Spinal cord (tissue), 10 donors: ENCODE measurements around the gene TUFM. TPM values are rescaled to one million over a fixed set of nuclear protein-coding genes. Genes with fewer than 3 reads are reported as not detected.
"Not testable (repeated sequence)": the region's sequence is repeated elsewhere in the genome, so short reads cannot be mapped to it uniquely, and the experiment has no call there.

Experiments used
- DNase-seq, 6 donors: peaks; one replicate each; pipeline versions ENCODE4 v3.0.0 to v3.0.0-alpha.2; 2013 to 2015; ENCODE audit warnings: low spot score in 6 of 6, low read depth in 4 of 6
- H3K27ac ChIP-seq: one replicate; pipeline ENCODE4 v1.5.1; 2013; ENCODE audit warnings: low read depth, low read length, control low read depth
- H3K27me3 ChIP-seq: one replicate; pipeline ENCODE4 v1.6.1; 2013; ENCODE audit warnings: low read length; ENCODE audit not compliant: control insufficient read depth, insufficient read depth
- H3K36me3 ChIP-seq: one replicate; pipeline ENCODE4 v1.6.1; 2013; ENCODE audit warnings: low read length; ENCODE audit not compliant: control insufficient read depth, insufficient read depth
- H3K4me1 ChIP-seq: one replicate; pipeline ENCODE4 v1.6.1; 2013; ENCODE audit warnings: low read length; ENCODE audit not compliant: control insufficient read depth, insufficient read depth
- H3K4me3 ChIP-seq: one replicate; pipeline ENCODE4 v1.5.1; 2013; ENCODE audit warnings: low read depth, low read length, control low read depth
- H3K9me3 ChIP-seq: one replicate; pipeline ENCODE4 v1.6.1; 2013; ENCODE audit warnings: low read length; ENCODE audit not compliant: control insufficient read depth, insufficient read depth
- WGBS: methylation state at CpG from one replicate; pipeline ENCODE4 v1.1.5; 2013; ENCODE audit warnings: missing lambda C conversion rate; ENCODE audit not compliant: insufficient coverage; 5-methylcytosine and 5-hydroxymethylcytosine counted together
- polyA plus RNA-seq, 2 donors: library from polyadenylated mRNA; unstranded; fragments of 120-200 nt; gene quantifications; one replicate each; pipeline ENCODE4 v1.2.1, GENCODE V29; 2013; ENCODE audit not compliant: insufficient read length in 2 of 2
- total RNA-seq, 2 donors: library from RNA; depleted of rRNA in 1 of 2; stranded (reverse); fragments of 120-200 nt in 1 of 2; fragments of >200 nt in 1 of 2; gene quantifications; one replicate each; pipeline versions ENCODE4 v1.2.3 to v1.2.4, GENCODE V29; 2013 to 2014
- donor health status: healthy.

Gene TUFM
- total and polyA plus RNA-seq, 4 donors: 56.9 to 243 (median 181) TPM

DNA sequence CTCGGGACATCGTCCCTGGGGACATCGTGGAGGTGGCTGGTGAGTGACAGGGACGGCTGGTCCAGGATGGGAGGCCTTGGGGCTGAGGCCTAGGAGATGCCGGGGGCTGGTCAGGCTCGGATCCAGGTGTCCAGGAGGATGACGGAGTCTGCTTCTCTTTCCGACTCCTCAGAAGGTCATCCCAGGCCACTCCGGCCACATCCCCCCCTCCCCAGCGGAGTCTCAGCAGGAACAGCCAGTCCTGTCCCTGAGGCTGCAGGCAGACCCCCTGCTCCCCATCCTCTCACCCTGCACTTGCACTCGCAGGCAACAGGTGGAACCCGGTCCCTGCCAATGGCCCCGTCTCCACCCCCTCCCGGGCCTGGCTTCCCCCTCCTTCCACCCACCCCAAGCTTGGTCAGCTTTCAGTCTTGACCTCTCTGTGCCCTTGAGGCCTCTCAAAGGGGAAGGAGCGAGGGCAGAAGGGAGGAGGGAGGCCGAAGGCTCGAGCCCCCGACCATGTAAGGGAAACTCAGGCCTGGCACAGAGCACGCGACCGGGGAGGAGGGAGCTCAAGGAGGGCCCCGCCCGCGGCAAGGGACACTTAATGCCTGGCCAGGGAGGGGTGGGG is 36.5 kb upstream of the TUFM start:
- 29% methylated on average over 24 of the region's 24 CpGs for WGBS
- Histone ChIP-seq H3K27ac (no peak overlapping the region), H3K4me3 (no peak overlapping the region)

DNA sequence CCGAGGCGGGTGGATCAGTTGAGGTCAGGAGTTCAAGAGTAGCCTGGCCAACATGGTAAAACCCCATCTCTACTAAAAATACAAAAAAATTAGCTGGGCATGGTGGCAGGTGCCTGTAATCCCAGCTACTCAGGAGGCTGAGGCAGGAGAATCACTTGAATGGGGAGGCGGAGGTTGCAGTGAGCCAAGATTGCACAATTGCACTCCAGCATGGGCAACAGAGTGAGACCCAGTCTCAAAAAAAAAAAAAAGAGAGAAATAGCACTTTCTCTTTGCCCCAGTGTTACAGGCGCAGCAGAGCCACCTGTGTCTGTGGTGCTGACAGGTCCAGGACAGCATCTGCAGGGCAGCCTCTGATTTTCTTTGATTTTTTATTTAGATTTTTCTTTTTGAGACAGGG is 35.4 kb upstream of the TUFM start:
- 100% methylated on average over 1 of the region's 4 CpGs for WGBS
- H3K4me1 ChIP-seq: peaks cover 39% of the 10 kb centered on the region
- H3K4me3 ChIP-seq, H3K36me3 ChIP-seq, DNase-seq, H3K9me3 ChIP-seq, H3K27me3 ChIP-seq, H3K27ac ChIP-seq: not testable (repeated sequence)

More for the DNA sequence above, 36.5 kb upstream of the TUFM start:
- H3K27me3 ChIP-seq: peaks cover 6% of the 10 kb centered on the region
- peaks cover 39% of the 10 kb centered on the region for H3K4me1 ChIP-seq
- H3K36me3 ChIP-seq: no peaks in the 10 kb centered on the region
- no peaks in the 10 kb centered on the region for H3K9me3 ChIP-seq
- peak in 1 of 6 donors; percentile 23 for DNase-seq

DNA sequence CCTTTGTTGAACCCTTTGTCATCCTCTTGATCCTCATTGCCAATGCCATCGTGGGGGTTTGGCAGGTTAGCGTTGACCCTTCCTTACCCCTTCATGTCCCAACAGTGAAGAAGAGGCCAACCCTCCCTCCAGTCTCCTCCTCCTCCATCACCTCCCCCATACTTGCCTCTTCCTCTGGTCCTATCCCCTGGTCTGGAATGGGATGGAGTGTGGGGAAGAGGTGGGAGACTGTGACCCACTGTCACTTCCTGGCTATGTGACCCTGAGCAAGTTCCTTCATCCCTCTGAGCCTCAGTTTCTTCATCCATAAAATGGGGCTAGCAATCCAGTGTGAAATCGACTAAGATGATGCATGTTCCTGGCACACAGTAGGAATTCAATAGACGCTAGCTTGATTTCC is 34.8 kb upstream of the TUFM start:
- H3K36me3 ChIP-seq: peaks cover 15% of the 10 kb centered on the region
- WGBS: 94% methylated on average over 2 of the region's 4 CpGs
- H3K27me3 ChIP-seq: peaks cover 6% of the 10 kb centered on the region
- H3K4me1 ChIP-seq: peaks cover 39% of the 10 kb centered on the region
- H3K27ac ChIP-seq: no peak overlapping the region
- no peak overlapping the region for H3K4me3 ChIP-seq
- H3K9me3 ChIP-seq: no peaks in the 10 kb centered on the region
- DNase-seq: no peak

DNA sequence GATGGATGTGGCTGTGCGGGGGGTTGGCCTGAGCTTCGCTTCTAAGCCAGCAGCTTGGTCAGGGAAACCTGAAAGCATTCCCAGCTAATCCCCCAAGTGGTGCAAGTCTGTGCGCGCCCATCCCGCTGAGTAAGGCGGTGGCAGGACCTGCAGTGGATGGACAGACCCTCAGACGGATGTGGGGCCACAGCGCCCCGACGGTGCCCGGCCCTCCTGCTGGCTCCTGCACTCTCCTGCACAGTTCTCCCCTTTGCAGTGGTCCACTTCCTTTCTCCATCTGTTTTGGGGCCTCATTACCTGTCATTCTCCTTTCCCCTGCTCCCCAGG is 34.4 kb upstream of the TUFM start:
- H3K4me1 ChIP-seq: peaks cover 39% of the 10 kb centered on the region
- H3K27ac ChIP-seq: no peak overlapping the region
- H3K27me3 ChIP-seq: peaks cover 6% of the 10 kb centered on the region
- H3K4me3 ChIP-seq: no peak overlapping the region
- H3K36me3 ChIP-seq: peaks cover 19% of the 10 kb centered on the region
- no peak for DNase-seq
- H3K9me3 ChIP-seq: no peaks in the 10 kb centered on the region
- WGBS: 13% methylated on average over 11 of the region's 11 CpGs

DNA sequence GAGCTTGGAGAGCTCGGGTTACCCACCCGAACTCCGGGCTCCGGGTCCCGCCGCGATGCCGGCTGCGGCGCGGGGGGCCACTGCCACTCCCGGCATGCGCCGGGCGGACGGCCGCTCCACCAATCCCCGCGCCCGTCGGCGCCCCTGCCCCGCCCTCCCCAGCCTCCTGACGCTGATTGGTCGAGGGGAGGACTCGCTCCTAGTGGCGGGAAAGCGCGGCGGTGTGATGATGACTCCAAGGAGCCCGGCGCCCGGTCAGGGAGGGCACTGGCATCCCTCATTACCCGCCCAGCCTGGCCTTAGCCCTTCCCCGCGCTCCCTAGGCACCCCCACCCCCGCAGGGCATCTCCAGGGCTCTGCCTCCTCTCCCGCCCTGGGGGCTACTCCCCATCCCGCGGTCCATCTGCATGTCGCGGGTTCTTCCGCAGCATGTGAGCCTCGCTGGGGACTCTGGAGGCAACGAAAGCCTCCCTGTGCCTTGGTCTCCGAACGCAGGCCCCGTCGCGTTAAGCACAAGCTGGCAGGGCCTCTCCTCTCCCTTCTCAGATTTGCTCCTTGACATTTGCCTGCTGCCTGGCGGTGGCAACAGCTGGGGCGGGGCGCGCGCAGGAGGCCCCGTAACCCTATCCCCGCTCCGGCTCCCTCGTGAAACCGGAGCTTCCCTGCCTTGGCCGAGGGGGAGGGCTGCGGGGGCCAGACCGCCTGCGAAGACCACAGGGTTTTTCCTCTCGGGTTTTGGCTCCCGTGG is 33.9 kb upstream of the TUFM start:
- H3K27ac ChIP-seq: peak overlapping the region; percentile 25
- peak; percentile 61 to 95 (median 77) for DNase-seq
- under 1% methylated on average over 64 of the region's 66 CpGs for WGBS

DNA sequence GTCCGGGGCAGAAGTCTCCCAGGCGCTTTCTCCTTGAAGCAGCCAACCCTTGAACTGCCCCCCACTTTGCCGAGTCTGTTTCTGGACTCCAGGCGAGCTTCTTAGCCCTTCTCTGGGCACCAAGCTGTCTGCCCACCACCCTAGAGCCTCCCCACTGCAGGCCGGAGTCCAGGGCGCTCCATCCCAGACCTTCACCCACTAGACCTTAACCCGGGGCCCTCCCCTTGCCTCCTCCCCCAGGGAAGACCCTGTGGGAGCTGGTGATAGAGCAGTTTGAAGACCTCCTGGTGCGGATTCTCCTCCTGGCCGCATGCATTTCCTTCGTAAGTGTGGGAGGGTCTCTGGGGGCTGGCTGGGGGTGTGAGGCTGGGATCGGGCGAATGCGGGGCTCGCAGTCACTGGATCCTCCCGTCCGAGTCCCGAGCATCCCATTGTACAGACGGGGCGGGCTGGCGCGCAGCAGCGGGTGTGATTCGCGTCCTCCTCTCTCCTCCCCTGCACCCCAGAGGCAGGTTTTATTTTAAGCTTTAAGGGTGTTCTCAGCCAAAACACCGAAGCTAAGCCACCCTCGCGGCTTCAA is 33.2 kb upstream of the TUFM start:
- Histone ChIP-seq H3K4me1 (peaks cover 39% of the 10 kb centered on the region), H3K9me3 (no peaks in the 10 kb centered on the region), H3K27me3 (peaks cover 6% of the 10 kb centered on the region), H3K4me3 (peak overlapping the region; percentile 76), H3K36me3 (peaks cover 31% of the 10 kb centered on the region), H3K27ac (peak overlapping the region; percentile 25)
- 2% methylated on average over 18 of the region's 27 CpGs for WGBS
- DNase-seq: no peak

More for the DNA sequence above, 33.9 kb upstream of the TUFM start:
- Histone ChIP-seq H3K9me3 (no peaks in the 10 kb centered on the region), H3K4me3 (peak overlapping the region; percentile 76), H3K36me3 (peaks cover 24% of the 10 kb centered on the region), H3K4me1 (peaks cover 39% of the 10 kb centered on the region), H3K27me3 (peaks cover 6% of the 10 kb centered on the region)

DNA sequence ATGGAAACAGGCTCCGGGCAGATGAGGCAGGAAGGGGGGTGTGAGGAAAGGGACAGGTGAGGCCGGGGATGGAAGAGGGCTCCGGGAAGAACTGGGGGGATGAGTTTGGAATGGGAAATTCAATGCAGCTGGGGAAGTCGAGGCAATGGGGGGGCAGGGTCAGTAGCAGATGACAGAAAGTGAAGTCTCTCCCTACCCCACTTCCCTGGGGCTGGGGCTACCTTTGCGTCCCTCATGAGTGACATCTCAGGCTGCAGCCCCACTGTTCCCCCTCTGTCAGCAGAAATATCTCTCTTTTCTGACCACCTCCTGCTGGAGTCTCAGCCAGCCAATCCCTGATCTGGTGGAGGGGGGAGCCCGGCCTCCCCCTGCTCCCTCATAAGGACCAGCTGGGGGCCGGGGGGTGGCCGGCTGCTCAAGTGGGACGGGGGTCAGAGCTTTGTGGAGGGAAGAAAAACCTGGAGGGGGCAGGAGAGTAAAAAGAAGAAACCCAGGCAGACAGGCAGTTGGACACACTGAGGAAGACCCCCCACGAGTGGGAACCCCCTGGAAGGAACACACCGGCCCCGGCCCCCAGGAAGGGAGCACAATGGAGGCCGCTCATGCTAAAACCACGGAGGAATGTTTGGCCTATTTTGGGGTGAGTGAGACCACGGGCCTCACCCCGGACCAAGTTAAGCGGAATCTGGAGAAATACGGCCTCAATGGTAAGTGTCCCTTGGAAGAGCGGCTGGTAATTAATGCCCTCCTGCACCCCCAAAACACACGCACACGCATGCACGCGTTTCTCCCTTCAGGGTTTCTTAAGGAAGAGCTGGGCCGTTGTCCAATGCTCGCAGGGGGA is 32.2 kb upstream of the TUFM start, which contains the start of gene ATP2A1:
TSS of gene ATP2A1 (plus strand) at position 406 of the 844 bp plus-strand sequence. CDS start at position 590, 184 bp downstream.
- peaks cover 41% of the 10 kb centered on the region for H3K36me3 ChIP-seq
- peak within 1 kb of the TSS; percentile 25 for H3K27ac ChIP-seq
- peaks cover 35% of the 10 kb centered on the region for H3K4me1 ChIP-seq
- H3K9me3 ChIP-seq: no peaks in the 10 kb centered on the region
- H3K4me3 ChIP-seq: peak within 1 kb of the TSS; percentile 76
- 71% methylated on average over 15 of the region's 25 CpGs for WGBS
- DNase-seq: no peak
- H3K27me3 ChIP-seq: peaks cover 6% of the 10 kb centered on the region

DNA sequence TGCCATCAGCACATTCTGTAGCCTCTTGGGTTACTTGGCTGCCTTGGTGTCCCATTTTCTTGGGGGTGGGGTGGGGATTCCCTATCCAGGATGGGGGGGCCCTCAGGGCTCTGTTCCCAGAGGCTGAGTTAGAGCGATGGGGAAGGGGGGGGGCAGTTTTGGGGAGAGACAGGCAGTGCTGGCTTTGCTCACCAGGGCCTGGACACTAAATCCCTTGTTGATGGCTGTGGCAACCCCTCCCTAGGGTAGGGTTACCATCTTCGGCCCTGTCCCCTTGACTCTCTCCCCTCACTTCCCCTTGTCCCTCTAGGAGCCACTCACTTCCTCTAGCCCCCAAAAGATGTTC is 31.5 kb upstream of the TUFM start:
- 83% methylated on average over 1 of the region's 2 CpGs for WGBS
- Histone ChIP-seq H3K27ac (no peak overlapping the region), H3K27me3 (peaks cover under 1% of the 10 kb centered on the region), H3K4me3 (no peak overlapping the region), H3K4me1 (peaks cover 28% of the 10 kb centered on the region), H3K36me3 (peaks cover 48% of the 10 kb centered on the region), H3K9me3 (no peaks in the 10 kb centered on the region)
- no peak for DNase-seq

DNA sequence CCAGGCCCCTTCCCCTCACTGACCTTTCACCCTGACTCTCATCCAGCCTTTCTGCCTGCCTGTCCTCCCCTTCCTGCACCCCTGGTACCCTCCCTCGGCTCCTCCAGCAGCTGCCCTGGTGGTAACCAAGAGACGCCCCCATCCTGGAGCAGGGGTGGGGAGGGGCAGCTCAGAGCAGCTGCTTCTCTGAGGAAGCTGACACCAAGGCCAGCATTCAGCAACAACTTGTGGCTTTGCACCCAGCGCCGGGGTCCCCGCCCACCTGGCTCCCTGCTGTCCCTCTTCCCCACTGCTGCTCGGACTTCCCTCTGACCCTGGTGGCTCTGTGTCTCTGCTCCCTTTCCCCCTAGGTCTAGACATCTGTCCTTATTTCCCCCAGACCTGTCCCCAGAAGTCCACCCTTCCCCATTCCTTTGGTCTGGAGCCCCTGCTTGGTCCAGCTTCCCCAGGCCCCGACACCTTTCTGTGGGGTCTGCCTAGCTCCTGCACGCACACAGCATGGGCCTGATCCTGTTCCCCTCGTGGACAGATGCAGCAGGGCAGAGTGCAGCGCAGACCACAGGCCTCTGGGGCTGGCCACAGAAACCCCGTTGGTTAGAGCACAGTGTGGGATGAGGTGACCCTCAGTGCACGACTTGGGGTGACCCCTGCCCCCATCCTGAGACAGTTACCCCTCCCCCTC is 31.0 kb upstream of the TUFM start:
- Histone ChIP-seq H3K4me3 (no peak overlapping the region), H3K9me3 (no peaks in the 10 kb centered on the region), H3K27ac (no peak overlapping the region), H3K36me3 (peaks cover 53% of the 10 kb centered on the region), H3K4me1 (peaks cover 24% of the 10 kb centered on the region), H3K27me3 (no peaks in the 10 kb centered on the region)
- DNase-seq: no peak
- 43% methylated on average over 9 of the region's 12 CpGs for WGBS
